PFSK-1 (cell line): ENCODE data around the gene SLC44A1.

ENCODE experiments used
- FOXP2 ChIP-seq: optimal IDR thresholded peaks from 2 replicates; pipeline ENCODE3; 2011; ENCODE audit warnings: borderline replicate concordance, control low read depth, inconsistent platforms; ENCODE audit not compliant: insufficient read depth; ENCODE audit errors: extremely low read length, extremely low read depth
- POLR2AphosphoS5 ChIP-seq: IDR thresholded peaks from 2 replicates; pipeline ENCODE4 v1.6.1; 2012; ENCODE audit warnings: low read depth, mild to moderate bottlenecking, control low read depth, low read length, moderate library complexity
- SIN3A ChIP-seq: IDR thresholded peaks from 2 replicates; pipeline ENCODE4 v1.6.1; 2012; ENCODE audit warnings: mild to moderate bottlenecking, low read length, moderate library complexity, borderline replicate concordance; ENCODE audit not compliant: insufficient read depth

DNA sequence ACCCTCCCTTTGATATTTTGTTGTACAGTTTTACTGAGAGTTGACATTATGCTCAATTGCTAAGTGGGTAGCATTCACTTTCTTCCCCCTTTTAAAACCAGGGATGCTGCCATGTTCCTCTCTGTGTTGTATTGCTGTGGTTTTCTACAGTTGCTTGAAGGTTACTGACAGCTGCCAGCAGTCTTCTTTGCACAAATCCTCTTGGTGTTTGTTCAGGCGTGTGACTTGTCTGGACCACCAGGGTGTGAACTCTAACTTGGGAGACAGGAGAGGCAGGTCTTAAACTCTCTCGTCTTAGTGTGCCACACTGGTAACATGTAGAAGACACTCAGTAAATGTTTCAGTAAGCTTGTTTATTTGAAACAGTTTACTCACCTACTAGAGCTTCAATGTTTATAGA lies 25.1 kb downstream of the SLC44A1 start:
- TF ChIP-seq POLR2AphosphoS5 (no peak), FOXP2 (no peak), SIN3A (no peak)
